Bronchial epithelial cell (primary cell): ENCODE data around the gene PLEKHG1. TPM values are rescaled to one million over a fixed set of nuclear protein-coding genes. Genes with fewer than 3 reads are reported as not detected.

Experiments
- DNase-seq: peaks from one replicate; pipeline ENCODE4 v3.0.0-alpha.2; 2010; ENCODE audit warnings: low read depth
- FAIRE-seq: peaks from 2 replicates; lab custom pipeline; 2011; peaks lifted over from hg19 to GRCh38; lab: Jason Lieb, UNC
- H3K27me3 ChIP-seq: 2 replicates; pipeline ENCODE4 v1.5.1; 2011; ENCODE audit warnings: low read length; ENCODE audit not compliant: control insufficient read depth, insufficient read depth
- H3K36me3 ChIP-seq: 2 replicates; pipeline ENCODE4 v1.5.1; 2011; ENCODE audit warnings: low read length; ENCODE audit not compliant: control insufficient read depth, insufficient read depth
- H3K4me3 ChIP-seq: 2 replicates; pipeline ENCODE4 v1.5.1; 2011; ENCODE audit warnings: mild to moderate bottlenecking, low read depth, low read length, control low read depth
- total RNA-seq: library from RNA; depleted of rRNA; stranded (reverse); fragments of >200 nt; gene quantifications from 2 replicates; pipeline ENCODE4 v1.2.1, GENCODE V29; 2014
- TF ChIP-seq, protein P1 (sequence below): IDR thresholded peaks from 2 replicates; pipeline ENCODE4 v1.5.1; 2011; ENCODE audit warnings: mild to moderate bottlenecking, moderate library complexity, low read length, control low read depth, inconsistent platforms; ENCODE audit not compliant: insufficient read depth, severe bottlenecking

The PLEKHG1 gene
- total RNA-seq, 1 donor from 2014 or later = 10.5 TPM

DNA sequence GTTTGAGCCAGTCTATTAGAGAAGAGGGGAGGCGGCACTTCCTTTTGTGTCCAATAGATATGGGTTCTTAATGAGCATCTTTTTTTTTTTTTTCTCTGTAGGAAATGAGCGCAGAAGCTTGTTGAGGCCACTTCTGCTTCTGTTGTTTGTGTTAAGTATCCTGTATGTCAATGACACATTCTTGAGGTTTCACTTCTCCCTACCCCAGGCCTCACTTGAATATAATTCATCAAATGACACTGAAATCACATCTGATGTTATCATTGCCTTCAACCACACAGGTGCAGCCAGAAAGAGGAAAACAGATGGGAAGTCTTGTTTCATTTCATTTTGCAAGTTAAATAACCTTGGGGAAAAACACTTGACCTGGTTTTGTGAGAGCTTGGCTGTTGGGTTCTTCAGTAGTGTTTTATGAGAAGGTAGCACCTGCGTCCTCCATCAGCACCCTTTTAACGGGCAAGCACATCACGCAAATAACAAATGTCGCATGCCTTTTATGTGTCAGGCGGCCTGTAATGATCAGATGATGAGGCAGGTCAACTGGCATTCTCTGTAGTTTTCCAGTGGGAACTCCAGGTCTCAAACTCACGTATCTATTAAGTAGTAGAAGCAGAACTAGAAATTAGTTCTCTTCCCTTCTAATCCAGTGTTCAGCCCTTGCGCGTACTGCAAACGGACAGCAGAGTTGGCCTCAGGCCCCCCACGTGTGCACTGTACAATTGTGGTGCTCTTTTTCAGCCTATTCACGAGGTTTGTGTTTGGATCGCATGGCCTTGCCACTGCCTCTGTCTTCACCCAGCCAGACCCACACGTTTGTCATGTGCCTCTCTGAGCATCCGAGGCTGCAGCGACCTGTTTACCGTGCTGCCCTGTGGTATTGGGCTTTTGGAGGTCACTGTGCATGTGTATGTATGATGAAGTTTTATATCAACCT, 23.5 kb downstream of the PLEKHG1 start:
- peaks cover 2% of the 10 kb centered on the region for H3K36me3 ChIP-seq
- TF ChIP-seq, protein P1, sequence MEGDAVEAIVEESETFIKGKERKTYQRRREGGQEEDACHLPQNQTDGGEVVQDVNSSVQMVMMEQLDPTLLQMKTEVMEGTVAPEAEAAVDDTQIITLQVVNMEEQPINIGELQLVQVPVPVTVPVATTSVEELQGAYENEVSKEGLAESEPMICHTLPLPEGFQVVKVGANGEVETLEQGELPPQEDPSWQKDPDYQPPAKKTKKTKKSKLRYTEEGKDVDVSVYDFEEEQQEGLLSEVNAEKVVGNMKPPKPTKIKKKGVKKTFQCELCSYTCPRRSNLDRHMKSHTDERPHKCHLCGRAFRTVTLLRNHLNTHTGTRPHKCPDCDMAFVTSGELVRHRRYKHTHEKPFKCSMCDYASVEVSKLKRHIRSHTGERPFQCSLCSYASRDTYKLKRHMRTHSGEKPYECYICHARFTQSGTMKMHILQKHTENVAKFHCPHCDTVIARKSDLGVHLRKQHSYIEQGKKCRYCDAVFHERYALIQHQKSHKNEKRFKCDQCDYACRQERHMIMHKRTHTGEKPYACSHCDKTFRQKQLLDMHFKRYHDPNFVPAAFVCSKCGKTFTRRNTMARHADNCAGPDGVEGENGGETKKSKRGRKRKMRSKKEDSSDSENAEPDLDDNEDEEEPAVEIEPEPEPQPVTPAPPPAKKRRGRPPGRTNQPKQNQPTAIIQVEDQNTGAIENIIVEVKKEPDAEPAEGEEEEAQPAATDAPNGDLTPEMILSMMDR = no peak
- no peak overlapping the region for H3K4me3 ChIP-seq
- no peak for DNase-seq
- peak; percentile 88 for FAIRE-seq
- no peaks in the 10 kb centered on the region for H3K27me3 ChIP-seq

DNA sequence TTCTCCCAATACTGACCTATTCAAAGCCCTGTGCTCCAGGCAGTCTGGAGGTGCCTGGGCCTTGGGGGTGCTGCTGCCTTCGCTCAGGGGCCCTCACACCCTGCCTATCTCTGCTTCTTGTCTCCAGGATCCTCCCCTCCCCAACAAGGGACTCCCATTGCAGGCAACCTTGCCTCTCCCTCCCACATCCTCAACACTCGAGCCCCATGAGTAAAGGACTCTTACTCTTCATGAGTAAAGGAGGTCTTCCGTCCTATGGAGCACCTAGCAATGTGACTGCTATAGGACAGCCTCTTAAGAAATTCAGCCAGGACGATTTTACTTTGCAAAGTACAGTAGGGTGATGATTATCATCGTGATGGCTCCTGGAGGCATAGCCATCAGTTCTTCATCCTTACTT, 24.5 kb downstream of the PLEKHG1 start:
- FAIRE-seq = no peak
- no peak for DNase-seq
- Histone ChIP-seq H3K27me3 (no peaks in the 10 kb centered on the region), H3K36me3 (peaks cover 2% of the 10 kb centered on the region), H3K4me3 (no peak overlapping the region)
- TF ChIP-seq, protein P1 = no peak

DNA sequence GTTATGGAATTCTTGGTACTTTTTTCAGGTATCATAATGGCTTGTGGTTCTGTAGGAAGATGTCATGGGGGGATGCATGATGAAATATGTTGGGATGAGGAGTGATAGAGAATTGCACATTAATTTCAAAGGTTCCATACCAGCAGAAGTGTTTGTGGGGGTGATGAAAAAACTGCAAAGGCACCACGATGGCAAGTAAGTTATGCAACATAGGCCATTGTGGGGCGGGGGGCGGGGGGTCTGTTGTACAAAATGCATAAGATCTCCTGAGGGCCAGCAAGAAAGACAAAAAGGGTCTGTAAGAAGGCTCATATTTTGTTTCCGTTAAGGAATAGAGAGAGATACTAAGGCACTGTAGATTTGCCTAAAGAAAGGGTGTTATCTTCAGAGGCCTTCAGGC, 26.2 kb downstream of the PLEKHG1 start:
- H3K36me3 ChIP-seq = peaks cover 2% of the 10 kb centered on the region

DNA sequence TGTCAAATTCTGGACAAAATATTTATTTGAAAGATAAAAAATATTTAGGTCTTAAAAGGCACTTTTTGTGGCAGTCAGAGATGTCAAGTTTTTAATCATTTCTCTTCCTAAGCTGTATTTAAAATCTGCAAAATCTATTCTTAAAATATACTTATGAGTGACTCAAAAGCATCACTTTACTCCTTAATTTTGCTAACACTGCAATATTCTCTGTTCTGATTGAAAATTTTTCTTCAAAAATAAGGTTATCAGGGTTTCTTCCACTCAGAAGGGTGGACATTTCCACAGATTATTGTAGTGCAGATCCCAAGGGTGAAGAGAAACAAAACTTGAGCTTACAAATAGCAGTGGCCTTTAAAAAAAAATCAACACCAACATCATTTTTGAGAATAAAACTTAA, 27.5 kb downstream of the PLEKHG1 start:
- Histone ChIP-seq H3K27me3 (no peaks in the 10 kb centered on the region), H3K4me3 (no peak overlapping the region), H3K36me3 (peaks cover 2% of the 10 kb centered on the region)
- DNase-seq (no peak), FAIRE-seq (no peak)
- TF ChIP-seq, protein P1 = no peak

More for the DNA sequence above, 26.2 kb downstream of the PLEKHG1 start:
- TF ChIP-seq, protein P1 = no peak
- no peak overlapping the region for H3K4me3 ChIP-seq
- FAIRE-seq (no peak), DNase-seq (no peak)
- H3K27me3 ChIP-seq = no peaks in the 10 kb centered on the region

DNA sequence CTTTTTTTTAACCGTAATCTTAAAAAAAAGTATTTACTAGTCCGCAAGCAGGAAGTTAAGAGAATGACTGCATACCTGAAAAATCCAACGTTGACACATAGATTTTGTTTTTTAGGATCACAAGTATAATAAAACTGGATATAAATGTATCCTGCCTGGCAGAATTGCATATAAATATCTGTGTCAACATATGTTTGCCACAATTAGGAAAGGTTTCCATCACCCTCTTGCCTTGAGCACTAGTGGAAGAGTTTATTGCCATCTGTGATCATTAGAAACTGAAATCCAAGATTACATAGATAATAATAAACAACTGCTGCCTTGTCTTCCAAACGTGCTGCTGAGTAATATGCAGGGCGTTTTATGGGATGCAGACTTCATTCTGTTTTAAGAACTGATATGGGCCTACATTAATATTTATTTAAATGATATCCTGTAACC, 27.9 kb downstream of the PLEKHG1 start:
- Histone ChIP-seq H3K27me3 (no peaks in the 10 kb centered on the region), H3K4me3 (no peak overlapping the region), H3K36me3 (peaks cover 2% of the 10 kb centered on the region)
- FAIRE-seq = no peak
- peak; percentile 36 for DNase-seq
- TF ChIP-seq, protein P1 = no peak

DNA sequence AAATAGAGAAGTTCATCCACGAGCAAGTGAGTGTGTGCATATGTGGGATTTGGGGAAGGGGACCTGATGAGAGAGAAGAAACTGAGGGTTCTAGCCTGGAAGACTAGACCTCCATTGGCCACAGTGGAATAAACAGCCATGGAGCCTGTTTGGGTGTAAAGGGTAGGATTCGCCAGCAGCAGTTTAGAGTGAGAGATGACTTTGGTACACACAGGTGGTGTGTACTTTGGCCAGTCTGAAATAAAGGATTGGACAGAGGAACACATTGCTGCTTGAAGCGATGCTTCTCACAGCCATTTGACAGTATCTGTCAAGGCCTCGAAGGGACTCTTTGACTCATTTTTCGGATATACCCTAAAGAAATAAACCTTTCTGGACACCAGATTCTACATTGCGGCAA, 29.2 kb downstream of the PLEKHG1 start:
- no peak for FAIRE-seq
- Histone ChIP-seq H3K36me3 (peaks cover 2% of the 10 kb centered on the region), H3K27me3 (no peaks in the 10 kb centered on the region), H3K4me3 (no peak overlapping the region)
- DNase-seq = no peak
- TF ChIP-seq, protein P1 = no peak
